IMR-90 (cell line): ENCODE results near the gene LRRC26. TPM values are rescaled to one million over a fixed set of nuclear protein-coding genes. Genes with fewer than 3 reads are reported as not detected.

Source experiments
- ATAC-seq: fragments of 200-7000 bp; cut with Tn5 transposase; 2 replicates; pipeline ENCODE4 v1.9.1; 2020; ENCODE audit warnings: low read depth, mild to moderate bottlenecking, moderate library complexity
- BruUV-seq: library from RNA; stranded (reverse); fragments of 400-500 nt; replicated peaks from 2 replicates; lab custom pipeline; 2021; lab: Mats Ljungman, UMichigan
- CTCF ChIA-PET: fragments of 300-600 bp; formaldehyde crosslinking; extraction: SDS; loops from one replicate; lab custom pipeline; 2021; ENCODE audit warnings: antibody characterized with exemption; lab: Yijun Ruan, JAX
- POLR2A ChIA-PET: fragments of 300-600 bp; sonication (Branson Sonifier 250); formaldehyde crosslinking; loops from one replicate; lab custom pipeline; 2022; ENCODE audit warnings: antibody characterized with exemption; ENCODE audit not compliant: unreplicated experiment; lab: Charles Lee
- DNase-seq: peaks from one replicate; pipeline ENCODE4 v3.0.0; 2013
- H2AFZ ChIP-seq: replicated peaks from 2 replicates; pipeline ENCODE3; 2013; ENCODE audit warnings: low read length, mild to moderate bottlenecking; ENCODE audit not compliant: poor library complexity
- H2AK5ac ChIP-seq: 2 replicates; pipeline ENCODE4 v1.6.1; 2013; ENCODE audit warnings: low read depth, low read length, inconsistent platforms
- H2AK9ac ChIP-seq: replicated peaks from 2 replicates; pipeline ENCODE3; 2013; ENCODE audit warnings: mild to moderate bottlenecking, low read depth, low read length, moderate library complexity; ENCODE audit not compliant: poor library complexity
- H2BK120ac ChIP-seq: 2 replicates; pipeline ENCODE4 v1.6.1; 2013; ENCODE audit warnings: low read depth, low read length, inconsistent platforms
- H2BK15ac ChIP-seq: 3 replicates; pipeline ENCODE4 v1.6.1; 2013; ENCODE audit warnings: low read depth, low read length, inconsistent platforms
- H2BK20ac ChIP-seq: 2 replicates; pipeline ENCODE4 v1.6.1; 2013; ENCODE audit warnings: low read depth, mild to moderate bottlenecking, inconsistent platforms, low read length, moderate library complexity
- H2BK5ac ChIP-seq: 2 replicates; pipeline ENCODE4 v1.6.1; 2013; ENCODE audit warnings: mild to moderate bottlenecking, low read depth, low read length, inconsistent platforms; ENCODE audit not compliant: poor library complexity, severe bottlenecking
- H3K14ac ChIP-seq: replicated peaks from 2 replicates; pipeline ENCODE4 v1.6.1; 2013; ENCODE audit warnings: low read depth, low read length, inconsistent platforms
- H3K18ac ChIP-seq: 2 replicates; pipeline ENCODE4 v1.6.1; 2013; ENCODE audit warnings: low read depth, low read length, control low read depth
- H3K23ac ChIP-seq: 2 replicates; pipeline ENCODE4 v1.6.1; 2013; ENCODE audit warnings: low read depth, low read length, inconsistent platforms
- H3K27ac ChIP-seq: 2 replicates; pipeline ENCODE4 v1.5.1; 2013; ENCODE audit warnings: mild to moderate bottlenecking, control low read depth, low read length; ENCODE audit not compliant: insufficient read depth
- H3K27me3 ChIP-seq: 2 replicates; pipeline ENCODE4 v1.6.1; 2013; ENCODE audit warnings: low read length; ENCODE audit not compliant: control insufficient read depth, insufficient read depth
- H3K36me3 ChIP-seq: 2 replicates; pipeline ENCODE4 v1.6.1; 2013; ENCODE audit warnings: low read length, mixed read lengths; ENCODE audit not compliant: control insufficient read depth, insufficient read depth
- H3K4ac ChIP-seq: 2 replicates; pipeline ENCODE4 v1.6.1; 2013; ENCODE audit warnings: low read depth, low read length, inconsistent platforms
- H3K4me1 ChIP-seq: 2 replicates; pipeline ENCODE4 v1.6.1; 2013; ENCODE audit warnings: low read length, mixed read lengths; ENCODE audit not compliant: control insufficient read depth, insufficient read depth
- H3K4me2 ChIP-seq: 2 replicates; pipeline ENCODE4 v1.6.1; 2013; ENCODE audit warnings: low read depth, mild to moderate bottlenecking, control low read depth, low read length, moderate library complexity
- H3K4me3 ChIP-seq: 2 replicates; pipeline ENCODE4 v1.5.1; 2013; ENCODE audit warnings: low read depth, mild to moderate bottlenecking, control low read depth, low read length, moderate library complexity; ENCODE audit not compliant: insufficient read depth
- H3K56ac ChIP-seq: 2 replicates; pipeline ENCODE4 v1.6.1; 2013; ENCODE audit warnings: low read length, inconsistent platforms; ENCODE audit not compliant: insufficient read depth; ENCODE audit errors: extremely low read depth
- H3K79me1 ChIP-seq, 2 experiments: 2 replicates each; pipeline ENCODE4 v1.6.1; 2013; ENCODE audit warnings: low read length in 2 of 2, inconsistent platforms in 1 of 2, low read depth in 1 of 2
- H3K9ac ChIP-seq: 2 replicates; pipeline ENCODE4 v1.6.1; 2013; ENCODE audit warnings: low read depth, low read length, control low read depth
- H3K9me1 ChIP-seq: 2 replicates; pipeline ENCODE4 v1.6.1; 2013; ENCODE audit warnings: low read length, inconsistent platforms; ENCODE audit not compliant: insufficient read depth
- H3K9me3 ChIP-seq: 2 replicates; pipeline ENCODE4 v1.6.1; 2013; ENCODE audit warnings: low read length; ENCODE audit not compliant: control insufficient read depth, insufficient read depth
- H4K20me1 ChIP-seq: 2 replicates; pipeline ENCODE4 v1.6.1; 2013; ENCODE audit warnings: low read length, inconsistent platforms; ENCODE audit not compliant: insufficient read depth
- H4K5ac ChIP-seq: 2 replicates; pipeline ENCODE4 v1.6.1; 2013; ENCODE audit warnings: mild to moderate bottlenecking, low read depth, low read length, control low read depth
- H4K8ac ChIP-seq, 2 experiments: 2 replicates each; pipeline ENCODE4 v1.6.1; 2013; ENCODE audit warnings: low read depth in 2 of 2, low read length in 2 of 2, control low read depth in 1 of 2, inconsistent platforms in 1 of 2
- H4K91ac ChIP-seq: 2 replicates; pipeline ENCODE4 v1.6.1; 2013; ENCODE audit warnings: low read depth, low read length, inconsistent platforms; ENCODE audit not compliant: insufficient read depth
- BHLHE40 ChIP-seq: fragments of 150-350 bp; IDR thresholded peaks from 2 replicates; pipeline ENCODE4 v1.6.1; 2016; ENCODE audit warnings: mild to moderate bottlenecking, low read depth, low read length
- CEBPB ChIP-seq: IDR thresholded peaks from 2 replicates; pipeline ENCODE4 v1.6.1; 2012; ENCODE audit warnings: low read depth, low read length, improper control_type of control experiment
- CHD1 ChIP-seq: IDR thresholded peaks from 2 replicates; pipeline ENCODE4 v1.6.1; 2012; ENCODE audit warnings: low read depth, low read length, improper control_type of control experiment
- FOS ChIP-seq: fragments of 150-350 bp; IDR thresholded peaks from 2 replicates; pipeline ENCODE4 v1.6.1; 2016; ENCODE audit warnings: low read depth, low read length
- MAFK ChIP-seq: IDR thresholded peaks from 2 replicates; pipeline ENCODE4 v1.6.1; 2012; ENCODE audit warnings: low read depth, low read length, improper control_type of control experiment
- MAZ ChIP-seq: IDR thresholded peaks from 2 replicates; pipeline ENCODE4 v1.6.1; 2012; ENCODE audit warnings: low read depth, mild to moderate bottlenecking, low read length, improper control_type of control experiment, moderate library complexity, borderline replicate concordance
- MXI1 ChIP-seq: IDR thresholded peaks from 2 replicates; pipeline ENCODE4 v1.6.1; 2012; ENCODE audit warnings: low read depth, mild to moderate bottlenecking, low read length, moderate library complexity, borderline replicate concordance
- NFE2L2 ChIP-seq: fragments of 150-350 bp; IDR thresholded peaks from 2 replicates; pipeline ENCODE4 v1.6.1; 2016; ENCODE audit warnings: low read depth, mild to moderate bottlenecking, low read length
- POLR2A ChIP-seq: IDR thresholded peaks from 2 replicates; pipeline ENCODE4 v1.6.1; 2012; ENCODE audit warnings: mild to moderate bottlenecking, low read depth, low read length
- RCOR1 ChIP-seq: IDR thresholded peaks from 2 replicates; pipeline ENCODE4 v1.6.1; 2012; ENCODE audit warnings: mild to moderate bottlenecking, low read length, improper control_type of control experiment; ENCODE audit not compliant: insufficient replicate concordance
- RFX5 ChIP-seq: IDR thresholded peaks from 2 replicates; pipeline ENCODE4 v1.8.0; 2012; ENCODE audit warnings: low read depth, mild to moderate bottlenecking, low read length, moderate library complexity
- SMC3 ChIP-seq: fragments of 150-350 bp; IDR thresholded peaks from 2 replicates; pipeline ENCODE4 v1.6.1; 2016; ENCODE audit warnings: low read depth, mild to moderate bottlenecking, antibody characterized with exemption, low read length, moderate library complexity
- WGBS, 2 experiments: methylation state at CpG; one replicate each; pipeline versions ENCODE4 v1.1.5 to v1.1.7; 2013; ENCODE audit warnings: missing lambda C conversion rate in 2 of 2; ENCODE audit not compliant: insufficient read length in 1 of 2; ENCODE audit errors: extremely low coverage in 2 of 2; 5-methylcytosine and 5-hydroxymethylcytosine counted together
- dilution Hi-C: fragments of 300-500 bp; cut with HindIII; formaldehyde crosslinking; loops from one replicate; pipeline ENCODE4 v1.14.3; 2018; ENCODE audit warnings: low sequenced_read_pairs; ENCODE audit not compliant: unreplicated experiment
- in situ Hi-C: fragments of 300-500 bp; cut with MboI; formaldehyde crosslinking; loops from 3 replicates; pipeline ENCODE4 v1.14.3; 2019; ENCODE audit warnings: low sequenced_read_pairs, inconsistent platforms, mixed read lengths
- intact Hi-C: fragments of 100-400 bp; cut with micrococcal nuclease; formaldehyde crosslinking; loops from 2 replicates; pipeline ENCODE4 v1.10.0; 2022
- polyA plus RNA-seq, 3 experiments: library from polyadenylated mRNA; depleted of rRNA; stranded (reverse); fragments of >200 nt; gene quantifications; 2 replicates each; pipeline ENCODE4 v1.2.3, GENCODE V29; 2012; ENCODE audit warnings: low replicate concordance in 1 of 3
- total RNA-seq: library from RNA; depleted of rRNA; stranded (reverse); fragments of >200 nt; gene quantifications from 2 replicates; pipeline ENCODE4 v1.2.3, GENCODE V29; 2012
- TF ChIP-seq, protein P1 (sequence below): fragments of 150-350 bp; IDR thresholded peaks from 2 replicates; pipeline ENCODE4 v1.6.1; 2016; ENCODE audit warnings: low read depth, mild to moderate bottlenecking, low read length, moderate library complexity, borderline replicate concordance
- TF ChIP-seq, protein P2 (sequence below): conservative IDR thresholded peaks from 2 replicates; pipeline ENCODE4 v1.5.1; 2012; ENCODE audit warnings: mild to moderate bottlenecking, low read depth, low read length, improper control_type of control experiment
- TF ChIP-seq, protein P3 (sequence below): fragments of 150-350 bp; IDR thresholded peaks from 2 replicates; pipeline ENCODE4 v1.6.1; 2017; ENCODE audit warnings: mild to moderate bottlenecking, antibody characterized with exemption, low read length, low read depth

LRRC26 gene
- total and polyA plus RNA-seq, 2 of the 4 experiments (the other 2 are of a cell fraction), result not detected

DNA sequence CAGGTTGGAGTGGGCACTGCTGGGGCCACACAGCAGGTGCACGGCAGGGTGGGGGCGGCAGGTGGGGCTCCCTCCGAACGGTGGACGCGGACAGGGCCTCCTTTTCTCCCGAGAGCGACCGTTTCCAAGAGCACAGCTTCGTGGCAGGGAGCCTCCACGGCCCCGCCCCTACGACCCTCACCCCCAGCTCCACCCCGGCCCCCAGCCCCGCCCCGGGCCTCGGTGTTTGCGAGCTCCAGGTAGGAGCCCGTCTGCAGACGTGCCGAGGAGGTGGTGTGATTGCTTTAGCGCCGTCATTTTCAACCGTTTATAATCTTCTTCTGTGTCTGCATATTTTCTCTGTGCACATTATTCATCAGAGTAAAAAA, 22.1 kb downstream of the LRRC26 start:
- H3K4ac ChIP-seq, result no peak overlapping the region
- H2BK20ac ChIP-seq, result no peak overlapping the region
- no peak overlapping the region for H3K27ac ChIP-seq
- ATAC-seq (no peak), DNase-seq (no peak)
- H2AFZ ChIP-seq, result no peak overlapping the region
- H2BK15ac ChIP-seq, result no peak overlapping the region
- H2BK5ac ChIP-seq, result no peak overlapping the region
- CTCF ChIA-PET, result no interaction called here
- no peak overlapping the region for H3K14ac ChIP-seq
- no TSS peak for BruUV-seq
- no peak overlapping the region for H4K8ac ChIP-seq
- no peak overlapping the region for H4K91ac ChIP-seq
- no peak overlapping the region for H4K5ac ChIP-seq
- H3K18ac ChIP-seq, result no peak overlapping the region
- no peak overlapping the region for H3K4me2 ChIP-seq
- H3K9me1 ChIP-seq, result peaks cover 7% of the 10 kb centered on the region; the same call in 1 of the 2 replicates
- no peaks in the 10 kb centered on the region for H3K79me1 ChIP-seq
- no peaks in the 10 kb centered on the region for H4K20me1 ChIP-seq
- dilution Hi-C loops (no loop called here), intact Hi-C loops (no loop called here), in situ Hi-C loops (no loop called here)
- H3K27me3 ChIP-seq, result peaks cover 16% of the 10 kb centered on the region
- no peak overlapping the region for H2AK5ac ChIP-seq
- no peak overlapping the region for H3K9ac ChIP-seq
- H3K56ac ChIP-seq, result no peak overlapping the region
- TF ChIP-seq SMC3, result no peak
- no peak for TF ChIP-seq RFX5
- no peak for TF ChIP-seq NFE2L2
- no peak for TF ChIP-seq MAZ
- no peak for TF ChIP-seq MAFK
- TF ChIP-seq, protein P1, sequence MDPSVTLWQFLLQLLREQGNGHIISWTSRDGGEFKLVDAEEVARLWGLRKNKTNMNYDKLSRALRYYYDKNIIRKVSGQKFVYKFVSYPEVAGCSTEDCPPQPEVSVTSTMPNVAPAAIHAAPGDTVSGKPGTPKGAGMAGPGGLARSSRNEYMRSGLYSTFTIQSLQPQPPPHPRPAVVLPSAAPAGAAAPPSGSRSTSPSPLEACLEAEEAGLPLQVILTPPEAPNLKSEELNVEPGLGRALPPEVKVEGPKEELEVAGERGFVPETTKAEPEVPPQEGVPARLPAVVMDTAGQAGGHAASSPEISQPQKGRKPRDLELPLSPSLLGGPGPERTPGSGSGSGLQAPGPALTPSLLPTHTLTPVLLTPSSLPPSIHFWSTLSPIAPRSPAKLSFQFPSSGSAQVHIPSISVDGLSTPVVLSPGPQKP, result no peak
- TF ChIP-seq CHD1, result no peak
- TF ChIP-seq, protein P2, sequence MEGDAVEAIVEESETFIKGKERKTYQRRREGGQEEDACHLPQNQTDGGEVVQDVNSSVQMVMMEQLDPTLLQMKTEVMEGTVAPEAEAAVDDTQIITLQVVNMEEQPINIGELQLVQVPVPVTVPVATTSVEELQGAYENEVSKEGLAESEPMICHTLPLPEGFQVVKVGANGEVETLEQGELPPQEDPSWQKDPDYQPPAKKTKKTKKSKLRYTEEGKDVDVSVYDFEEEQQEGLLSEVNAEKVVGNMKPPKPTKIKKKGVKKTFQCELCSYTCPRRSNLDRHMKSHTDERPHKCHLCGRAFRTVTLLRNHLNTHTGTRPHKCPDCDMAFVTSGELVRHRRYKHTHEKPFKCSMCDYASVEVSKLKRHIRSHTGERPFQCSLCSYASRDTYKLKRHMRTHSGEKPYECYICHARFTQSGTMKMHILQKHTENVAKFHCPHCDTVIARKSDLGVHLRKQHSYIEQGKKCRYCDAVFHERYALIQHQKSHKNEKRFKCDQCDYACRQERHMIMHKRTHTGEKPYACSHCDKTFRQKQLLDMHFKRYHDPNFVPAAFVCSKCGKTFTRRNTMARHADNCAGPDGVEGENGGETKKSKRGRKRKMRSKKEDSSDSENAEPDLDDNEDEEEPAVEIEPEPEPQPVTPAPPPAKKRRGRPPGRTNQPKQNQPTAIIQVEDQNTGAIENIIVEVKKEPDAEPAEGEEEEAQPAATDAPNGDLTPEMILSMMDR, result no peak
- no peak for TF ChIP-seq RCOR1
- TF ChIP-seq FOS, result no peak
- no peak for TF ChIP-seq POLR2A
- TF ChIP-seq MXI1, result no peak
- TF ChIP-seq, protein P3, sequence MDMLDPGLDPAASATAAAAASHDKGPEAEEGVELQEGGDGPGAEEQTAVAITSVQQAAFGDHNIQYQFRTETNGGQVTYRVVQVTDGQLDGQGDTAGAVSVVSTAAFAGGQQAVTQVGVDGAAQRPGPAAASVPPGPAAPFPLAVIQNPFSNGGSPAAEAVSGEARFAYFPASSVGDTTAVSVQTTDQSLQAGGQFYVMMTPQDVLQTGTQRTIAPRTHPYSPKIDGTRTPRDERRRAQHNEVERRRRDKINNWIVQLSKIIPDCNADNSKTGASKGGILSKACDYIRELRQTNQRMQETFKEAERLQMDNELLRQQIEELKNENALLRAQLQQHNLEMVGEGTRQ, result no peak
- TF ChIP-seq BHLHE40, result no peak
- no peak for TF ChIP-seq CEBPB
- H2BK120ac ChIP-seq, result no peak overlapping the region
- no peaks in the 10 kb centered on the region for H3K4me1 ChIP-seq
- H2AK9ac ChIP-seq, result no peak overlapping the region
- POLR2A ChIA-PET, result no interaction called here
- WGBS, 2 experiments, result 70% methylated on average over 2 of the region's 24 CpGs; no CpG with 5 or more reads in 1 of the 2 experiments
- H3K9me3 ChIP-seq, result no peaks in the 10 kb centered on the region
- H3K36me3 ChIP-seq, result no peaks in the 10 kb centered on the region
- no peak overlapping the region for H3K23ac ChIP-seq
- no peak overlapping the region for H3K4me3 ChIP-seq
